Prostate gland (tissue), 2 donors: ENCODE results near the gene SAT1. TPM values are rescaled to one million over a fixed set of nuclear protein-coding genes. Genes with fewer than 3 reads are reported as not detected.
A peak's percentile ranks its signal among the peaks of the same experiment; 100 is the strongest.
"Not testable (repeated sequence)": the region's sequence is repeated elsewhere in the genome, so short reads cannot be mapped to it uniquely, and the experiment has no call there.

Source experiments
- DNase-seq: peaks from one replicate; pipeline ENCODE4 v3.0.0-alpha.2; 2019; ENCODE audit warnings: low spot score
- H3K27ac ChIP-seq, 2 donors: fragments of 200-600 bp; sonication (generic); 2 replicates each; pipeline ENCODE4 v1.5.1; 2017 to 2019
- H3K27me3 ChIP-seq: fragments of 200-600 bp; sonication (generic); replicated peaks from 2 replicates; pipeline ENCODE4 v1.5.1; 2019; ENCODE audit not compliant: insufficient read depth
- H3K36me3 ChIP-seq, 2 donors: fragments of 200-600 bp; sonication (generic); 1 replicate in 1 of 2; 2 replicates in 1 of 2; pipeline versions ENCODE4 v1.5.1 to v1.8.1; 2017 to 2019
- H3K4me1 ChIP-seq: fragments of 200-600 bp; sonication (generic); replicated peaks from 2 replicates; pipeline ENCODE4 v1.5.1; 2019
- H3K4me3 ChIP-seq, 2 donors: fragments of 200-600 bp; sonication (generic); 2 replicates each; pipeline ENCODE4 v1.5.1; 2017 to 2019
- H3K9me3 ChIP-seq: fragments of 200-600 bp; sonication (generic); 2 replicates; pipeline ENCODE4 v1.5.1; 2017
- CTCF ChIP-seq, 4 experiments: fragments of 200-600 bp in 2 of 4; fragments of 450-650 bp in 2 of 4; sonication (generic) in 2 of 4; IDR thresholded peaks; 1 replicate in 3 of 4; 2 replicates in 1 of 4; pipeline ENCODE4 v1.5.1; 2016 to 2019; ENCODE audit warnings: antibody characterized with exemption in 4 of 4, mild to moderate bottlenecking in 2 of 4, moderate library complexity in 2 of 4
- POLR2A ChIP-seq: fragments of 450-650 bp; IDR thresholded peaks from one replicate; pipeline ENCODE4 v1.6.1; 2016; ENCODE audit warnings: antibody characterized with exemption, mild to moderate bottlenecking
- POLR2AphosphoS5 ChIP-seq: sonication (generic); formaldehyde crosslinking; IDR thresholded peaks from one replicate; pipeline ENCODE4 v1.6.1; 2017; ENCODE audit warnings: antibody characterized with exemption
- WGBS: methylation state at CpG from one replicate; pipeline ENCODE4 v1.1.5; 2018; 5-methylcytosine and 5-hydroxymethylcytosine counted together
- intact Hi-C: fragments of 100-400 bp; cut with DNase I; formaldehyde crosslinking; loops from one replicate; pipeline ENCODE4 v1.14.2; 2022
- total RNA-seq, 2 donors: library from RNA; depleted of rRNA; stranded (reverse); fragments of >200 nt; gene quantifications; one replicate each; pipeline ENCODE4 v1.1.0, GENCODE V29; 2016

Gene SAT1
- 100 to 1,000 TPM; 461 to 567 TPM for total RNA-seq

GRCh38 chrX:23782863-23783588, at the start of gene SAT1:
TSS of gene SAT1 (plus strand) at chrX:23783173. CDS start at chrX:23783352, 179 bp downstream.
- no peaks in the 10 kb centered on the region for H3K4me1 ChIP-seq
- intact Hi-C loops = loop anchor here (1.0 to 10.0 kb wide), 4 partner anchors 41 to 242 kb away; partner anchors contain the start of genes ACOT9 and KLHL15
- TF ChIP-seq POLR2AphosphoS5 (peak; percentile 95), POLR2A (peak; percentile 94), CTCF (IDR thresholded peaks at IDR 0.05) (peak; percentile 50 to 92 (median 86))
- H3K36me3 ChIP-seq = no peaks in the 10 kb centered on the region
- DNase-seq = peak; percentile 94
- H3K4me3 ChIP-seq = peak within 1 kb of the TSS; percentile 54 to 65
- no peaks in the 10 kb centered on the region for H3K9me3 ChIP-seq
- H3K27me3 ChIP-seq = no peaks in the 10 kb centered on the region
- peak within 1 kb of the TSS; percentile 94 to 95 for H3K27ac ChIP-seq
- 0% methylated on average over 26 of the region's 58 CpGs for WGBS

DNA sequence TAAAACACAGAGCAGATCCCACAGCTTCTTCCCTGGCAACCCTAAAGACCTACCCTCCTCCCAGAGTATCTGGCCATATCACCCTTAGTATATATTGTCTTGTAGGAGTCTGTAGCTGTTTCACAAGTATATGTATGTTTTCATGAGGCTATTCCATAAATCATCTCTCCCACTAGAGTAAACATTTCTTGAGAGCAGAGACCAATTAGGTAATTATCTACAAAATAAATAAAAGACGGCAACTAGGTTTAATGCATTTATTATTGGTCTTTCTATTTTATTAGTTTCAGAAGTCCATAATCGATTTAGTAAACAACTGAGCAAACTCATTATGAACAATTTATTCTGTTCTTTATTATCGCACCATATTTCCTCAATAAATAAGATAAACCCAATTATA, 46.9 kb upstream of the SAT1 start:
- no peaks in the 10 kb centered on the region for H3K4me1 ChIP-seq
- H3K36me3 ChIP-seq = no peaks in the 10 kb centered on the region
- TF ChIP-seq POLR2A = no peak
- TF ChIP-seq CTCF (IDR thresholded peaks at IDR 0.05) = no peak
- H3K4me3 ChIP-seq = no peak overlapping the region
- no peaks in the 10 kb centered on the region for H3K9me3 ChIP-seq
- no peaks in the 10 kb centered on the region for H3K27me3 ChIP-seq
- H3K27ac ChIP-seq = no peak overlapping the region
- 37% methylated on average over 3 of the region's 3 CpGs for WGBS
- intact Hi-C loops = no loop called here
- DNase-seq = no peak

DNA sequence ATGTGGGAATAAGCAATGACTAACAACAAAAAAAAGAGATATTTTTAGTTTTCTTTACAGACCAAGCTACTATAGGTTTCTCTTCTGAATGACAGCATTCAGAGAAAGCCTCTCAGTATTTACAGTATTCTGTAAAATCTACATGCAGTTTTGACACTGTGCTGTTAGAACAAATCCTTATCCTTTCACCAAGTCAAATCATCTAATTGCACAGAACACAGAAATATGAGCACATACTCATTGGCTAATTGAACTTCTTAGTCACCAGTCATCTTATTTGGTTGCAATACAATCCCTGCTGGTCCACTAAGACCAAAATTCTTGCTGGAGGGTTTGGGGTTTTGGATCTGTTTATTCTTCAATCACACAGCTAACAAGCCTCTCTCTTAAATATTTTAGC, 45.6 kb upstream of the SAT1 start:
- intact Hi-C loops = no loop called here
- Histone ChIP-seq H3K4me1 (no peaks in the 10 kb centered on the region), H3K36me3 (no peaks in the 10 kb centered on the region), H3K27ac (no peak overlapping the region), H3K9me3 (no peaks in the 10 kb centered on the region), H3K27me3 (no peaks in the 10 kb centered on the region), H3K4me3 (no peak overlapping the region)
- TF ChIP-seq CTCF (IDR thresholded peaks at IDR 0.05) (no peak), POLR2A (no peak), POLR2AphosphoS5 (no peak)
- DNase-seq = no peak

DNA sequence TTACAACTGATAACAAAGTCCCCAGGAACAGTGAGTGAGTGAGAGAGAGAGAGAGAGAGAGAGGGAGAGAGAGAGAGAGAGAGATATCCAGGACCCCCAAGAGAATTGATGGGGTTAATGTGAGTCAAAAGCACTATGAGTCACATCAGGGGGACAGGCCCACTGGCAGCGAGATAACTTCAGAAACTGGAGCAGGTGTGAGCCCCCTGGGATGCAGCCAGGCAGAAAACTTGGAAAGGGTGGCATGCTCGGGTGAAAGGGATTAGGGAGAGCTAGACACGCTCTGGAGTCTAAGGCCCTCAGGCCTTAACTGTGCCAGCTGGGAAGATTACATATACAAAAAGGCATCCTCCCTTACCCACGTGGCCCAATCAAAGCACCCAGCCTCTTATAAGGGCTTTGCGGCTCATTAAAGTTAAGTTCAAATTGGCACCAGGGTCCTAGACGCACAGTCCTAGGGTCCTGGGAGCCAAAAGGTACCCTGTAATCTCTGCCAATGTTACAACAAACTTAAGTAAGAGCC, 40.7 kb upstream of the SAT1 start:
- no peaks in the 10 kb centered on the region for H3K9me3 ChIP-seq
- peak overlapping the region; percentile 84 to 87 for H3K27ac ChIP-seq
- TF ChIP-seq POLR2A (no peak), POLR2AphosphoS5 (peak; percentile 33)
- no peaks in the 10 kb centered on the region for H3K27me3 ChIP-seq
- no peaks in the 10 kb centered on the region for H3K36me3 ChIP-seq
- WGBS = 2% methylated on average over 6 of the region's 6 CpGs
- peak; percentile 32 for DNase-seq
- intact Hi-C loops = loop anchor here (5.0 kb wide), 1 partner anchor 40 kb away; the partner anchor contains the start of gene SAT1
- H3K4me3 ChIP-seq = peak overlapping the region; percentile 57 to 58
- H3K4me1 ChIP-seq = no peaks in the 10 kb centered on the region

- intact Hi-C loops = loop anchor here (5.0 kb wide), 1 partner anchor 39 kb away; the partner anchor contains the start of gene SAT1
- DNase-seq = peak; percentile 83
- H3K4me1 ChIP-seq = no peaks in the 10 kb centered on the region
- no peaks in the 10 kb centered on the region for H3K27me3 ChIP-seq
- peak within 1 kb of the TSS; percentile 84 to 87 for H3K27ac ChIP-seq
- 0% methylated on average over 37 of the region's 73 CpGs for WGBS
- peak within 1 kb of the TSS; percentile 57 to 58 for H3K4me3 ChIP-seq
- H3K9me3 ChIP-seq = no peaks in the 10 kb centered on the region
- H3K36me3 ChIP-seq = no peaks in the 10 kb centered on the region
- TF ChIP-seq POLR2AphosphoS5 = peak; percentile 72
- TF ChIP-seq CTCF (IDR thresholded peaks at IDR 0.05) = no peak
- TF ChIP-seq POLR2A = peak; percentile 49
Measured at GRCh38 chrX:23742697-23743622, 40.0 kb upstream of the SAT1 start, which contains the start of gene ACOT9. TSS of gene ACOT9 (minus strand) at chrX:23743276. CDS start at chrX:23743144, 132 bp downstream.

GRCh38 chrX:23743623-23743971, 39.4 kb upstream of the SAT1 start:
- WGBS = 83% methylated on average over 8 of the region's 14 CpGs
- Histone ChIP-seq H3K4me3 (peak overlapping the region; percentile 57 to 58), H3K27ac (peak overlapping the region; percentile 84 to 87)
- not testable (repeated sequence) for H3K9me3 ChIP-seq, H3K36me3 ChIP-seq, DNase-seq, H3K27me3 ChIP-seq, H3K4me1 ChIP-seq
- intact Hi-C loops = loop anchor here (5.0 kb wide), 1 partner anchor 39 kb away; the partner anchor contains the start of gene SAT1
